ENCODE measurements around the gene HPN.
"Not testable (repeated sequence)": the region's sequence is repeated elsewhere in the genome, so short reads cannot be mapped to it uniquely, and the experiment has no call there.

HPN gene

DNA sequence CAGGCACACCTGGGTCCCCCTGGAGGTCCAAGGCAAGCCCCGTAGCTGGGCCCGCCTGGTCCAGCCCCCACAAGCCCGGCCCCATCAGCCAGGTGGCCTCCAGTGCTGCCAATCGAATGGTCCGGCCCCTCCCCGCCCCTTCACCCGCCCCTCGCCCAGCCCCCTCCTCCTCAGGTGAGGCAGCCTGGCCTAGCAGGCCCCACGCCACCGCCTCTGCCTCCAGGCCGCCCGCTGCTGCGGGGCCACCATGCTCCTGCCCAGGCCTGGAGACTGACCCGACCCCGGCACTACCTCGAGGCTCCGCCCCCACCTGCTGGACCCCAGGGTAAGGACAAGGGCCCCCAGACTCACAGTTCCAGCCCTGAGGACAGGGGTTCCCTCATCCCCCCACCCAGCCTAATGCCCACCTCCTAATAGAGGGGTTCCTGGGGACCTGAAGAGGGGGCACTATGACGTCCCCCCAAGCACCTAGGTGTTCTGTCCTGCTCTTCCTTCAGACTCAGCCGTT, at the start of gene HPN:
Gene HPN (plus strand): TSS at position 174 of the 508 bp plus-strand sequence. CDS start 786 bp downstream, outside the sequence.
- DNase-seq, result no peak

DNA sequence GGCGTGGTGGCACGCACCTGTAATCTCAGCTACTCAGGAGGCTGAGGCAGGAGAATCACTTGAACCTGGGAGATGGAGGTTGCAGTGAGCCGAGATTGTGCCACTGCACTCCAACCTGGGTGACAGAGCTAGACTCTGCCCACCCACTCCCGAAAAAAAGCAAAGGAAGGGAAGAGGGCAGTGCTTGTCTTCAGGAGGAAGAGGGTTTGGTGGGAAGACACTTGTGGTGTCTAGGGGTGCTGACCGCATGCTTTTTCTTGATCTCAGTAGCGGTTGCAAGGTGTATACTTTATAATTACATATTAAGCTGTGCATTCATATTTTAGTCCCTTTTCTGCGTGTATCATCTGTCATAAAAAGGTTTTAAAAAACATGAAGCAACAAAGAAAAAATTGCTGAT, 48.9 kb upstream of the HPN start:
- not testable (repeated sequence) for DNase-seq

DNA sequence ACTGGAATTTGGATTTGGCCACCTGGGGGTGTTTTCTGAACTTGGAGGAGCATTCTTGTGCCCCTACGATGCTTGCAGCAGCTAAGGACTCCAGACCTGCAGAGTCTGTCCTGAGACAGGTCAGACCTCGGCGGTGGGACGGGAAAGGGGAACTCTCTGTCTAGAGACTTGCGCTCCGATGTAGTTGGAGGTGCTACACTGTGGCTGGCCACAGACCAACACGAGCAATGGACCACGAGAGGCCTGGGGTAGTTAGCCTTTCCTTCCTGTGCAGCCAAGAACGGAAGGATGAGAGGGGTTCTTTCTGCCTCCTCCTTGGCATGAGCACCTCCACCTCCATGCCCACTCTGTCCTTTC, 47.3 kb upstream of the HPN start:
- DNase-seq, result no peak

DNA sequence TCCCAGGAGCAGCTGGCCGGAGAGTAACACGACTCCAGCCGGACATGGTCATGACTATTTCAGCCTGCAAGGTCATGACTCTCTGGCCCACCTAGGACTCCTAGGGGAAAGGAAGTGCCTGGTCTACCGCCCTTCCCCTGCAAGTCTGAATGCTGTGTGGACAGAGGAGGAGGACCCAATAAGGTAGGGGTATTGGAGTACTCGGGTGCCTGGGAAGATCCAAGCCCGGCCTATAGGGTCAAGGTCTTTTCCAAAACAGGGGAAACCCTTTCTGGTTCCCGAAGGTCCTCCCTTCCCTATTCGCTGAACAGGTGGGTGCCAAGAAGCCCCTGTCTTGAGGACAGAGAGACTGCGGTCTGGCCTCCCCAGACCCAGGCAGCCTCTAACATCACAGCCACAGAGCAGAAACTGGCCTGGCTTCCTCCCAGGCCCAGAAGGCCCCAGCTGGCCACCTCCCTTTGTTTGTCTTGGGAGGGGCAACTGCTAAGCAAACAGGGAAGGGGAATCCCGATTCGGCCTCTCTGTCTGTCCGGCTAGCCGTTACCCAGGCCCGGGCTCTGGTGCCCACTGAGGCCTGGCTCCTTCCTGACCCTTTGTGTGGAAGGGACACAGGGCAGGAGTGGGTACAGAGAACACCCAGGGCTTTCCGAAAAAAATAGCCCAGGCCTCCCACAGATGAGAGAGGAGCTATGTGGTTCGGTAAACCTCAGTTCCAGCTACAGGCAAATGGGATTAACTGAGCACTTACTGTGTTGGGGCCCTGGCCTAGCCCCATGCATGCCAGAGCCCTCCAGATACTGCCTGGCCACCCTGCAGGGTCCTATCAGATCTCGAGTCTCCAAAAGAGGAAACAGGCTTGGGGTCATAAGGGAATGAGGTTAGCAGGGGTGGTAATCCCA, 46.6 kb upstream of the HPN start:
- DNase-seq, result no peak

DNA sequence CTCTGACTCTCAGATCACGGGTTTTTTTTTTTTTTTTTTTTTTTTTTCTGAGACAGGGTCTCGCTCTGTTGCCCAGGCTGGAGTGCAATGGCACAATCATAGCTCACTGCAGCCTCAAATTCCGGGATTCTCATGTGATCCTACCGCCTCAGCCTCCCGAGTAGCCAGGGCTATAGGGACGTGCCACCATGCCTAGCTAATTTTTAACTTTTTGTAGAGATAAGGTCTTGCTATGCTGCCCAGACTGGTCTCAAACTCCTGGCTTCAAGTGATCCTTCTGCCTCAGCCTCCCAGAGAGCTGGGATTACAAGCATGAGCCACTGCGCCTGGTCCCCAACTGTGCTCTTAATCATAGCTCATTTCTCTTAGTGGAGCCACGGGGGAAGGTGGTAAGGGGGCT, 46.0 kb upstream of the HPN start:
- no peak for DNase-seq

DNA sequence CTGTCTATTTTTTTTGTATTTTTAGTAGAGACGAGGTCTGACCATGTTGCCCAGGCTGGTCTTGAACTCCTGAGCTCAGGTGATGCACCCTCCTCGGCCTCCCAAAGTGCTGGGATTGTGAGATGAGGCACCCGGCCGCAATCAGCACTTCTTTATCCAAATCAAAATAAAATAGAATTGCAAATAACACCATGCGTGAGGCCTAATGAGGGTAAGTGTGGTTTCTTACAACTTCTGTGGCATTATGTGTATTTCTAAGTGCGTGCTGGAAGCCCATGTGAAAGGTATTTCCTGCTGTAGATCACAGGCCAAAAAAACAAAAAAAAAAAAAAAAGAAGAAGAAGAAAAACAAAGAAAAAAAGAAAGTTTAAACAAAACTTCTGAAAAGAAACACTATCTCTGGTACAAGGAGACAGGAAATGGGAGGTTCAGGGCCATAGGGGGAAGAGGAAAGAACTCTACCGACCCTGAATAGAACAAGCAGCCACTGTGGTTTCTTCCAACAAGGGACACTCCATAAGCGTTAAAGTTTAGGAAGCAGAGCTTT, 44.4 kb upstream of the HPN start:
- DNase-seq, result peak; percentile 45

DNA sequence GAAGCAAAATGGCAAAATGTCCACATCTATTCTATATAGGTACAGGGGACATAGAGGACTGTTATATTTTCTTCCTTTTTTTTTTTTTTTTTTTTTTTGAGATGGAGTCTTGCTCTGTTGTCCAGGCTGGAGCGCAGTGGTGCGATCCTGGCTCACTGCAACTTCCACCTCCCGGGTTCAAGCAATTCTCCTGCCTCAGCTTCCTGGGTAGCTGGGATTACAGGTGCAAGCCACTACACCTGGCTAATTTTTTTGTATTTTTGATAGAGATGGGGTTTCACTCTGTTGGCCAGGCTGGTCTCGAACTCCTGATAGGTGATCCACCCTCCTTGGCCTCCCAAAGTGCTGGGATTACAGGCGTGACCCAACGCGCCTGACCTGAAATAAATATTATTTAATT, 43.3 kb upstream of the HPN start:
- not testable (repeated sequence) for DNase-seq

DNA sequence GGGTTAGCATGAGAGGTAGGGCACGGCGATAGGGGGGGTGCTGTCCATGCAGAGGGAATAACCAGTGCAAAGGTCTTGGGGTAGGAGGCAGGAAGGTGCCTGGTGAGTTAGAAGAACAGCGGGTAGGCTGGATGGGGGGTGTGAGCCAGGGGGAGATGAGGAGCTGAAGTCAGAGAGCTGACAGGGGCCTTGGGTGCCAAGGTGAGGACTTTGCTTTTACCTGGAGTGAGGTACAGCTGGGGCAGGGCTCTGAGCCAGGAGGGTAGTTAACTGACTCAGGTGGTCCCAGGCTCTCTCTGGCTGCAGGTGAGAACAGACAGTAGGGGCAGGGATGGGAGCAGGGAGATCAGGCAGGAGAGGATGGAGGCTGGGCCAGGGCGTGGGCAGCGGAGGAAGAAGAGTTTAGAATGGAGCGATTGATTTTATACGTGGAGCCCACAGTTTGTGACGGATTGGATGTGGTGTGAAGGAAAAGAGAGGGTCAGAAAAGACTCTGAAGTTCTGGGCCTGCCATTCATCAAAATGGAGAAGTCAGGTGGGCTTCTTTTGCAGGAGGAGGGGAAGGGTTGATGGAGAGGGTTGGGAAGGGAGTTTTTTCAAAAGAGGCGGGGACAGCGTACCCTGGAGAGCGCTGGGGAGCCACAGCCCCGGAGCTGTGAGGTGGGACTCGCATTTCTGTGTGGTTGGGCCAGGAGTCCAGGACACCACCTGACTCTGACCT, 42.6 kb upstream of the HPN start:
- no peak for DNase-seq

DNA sequence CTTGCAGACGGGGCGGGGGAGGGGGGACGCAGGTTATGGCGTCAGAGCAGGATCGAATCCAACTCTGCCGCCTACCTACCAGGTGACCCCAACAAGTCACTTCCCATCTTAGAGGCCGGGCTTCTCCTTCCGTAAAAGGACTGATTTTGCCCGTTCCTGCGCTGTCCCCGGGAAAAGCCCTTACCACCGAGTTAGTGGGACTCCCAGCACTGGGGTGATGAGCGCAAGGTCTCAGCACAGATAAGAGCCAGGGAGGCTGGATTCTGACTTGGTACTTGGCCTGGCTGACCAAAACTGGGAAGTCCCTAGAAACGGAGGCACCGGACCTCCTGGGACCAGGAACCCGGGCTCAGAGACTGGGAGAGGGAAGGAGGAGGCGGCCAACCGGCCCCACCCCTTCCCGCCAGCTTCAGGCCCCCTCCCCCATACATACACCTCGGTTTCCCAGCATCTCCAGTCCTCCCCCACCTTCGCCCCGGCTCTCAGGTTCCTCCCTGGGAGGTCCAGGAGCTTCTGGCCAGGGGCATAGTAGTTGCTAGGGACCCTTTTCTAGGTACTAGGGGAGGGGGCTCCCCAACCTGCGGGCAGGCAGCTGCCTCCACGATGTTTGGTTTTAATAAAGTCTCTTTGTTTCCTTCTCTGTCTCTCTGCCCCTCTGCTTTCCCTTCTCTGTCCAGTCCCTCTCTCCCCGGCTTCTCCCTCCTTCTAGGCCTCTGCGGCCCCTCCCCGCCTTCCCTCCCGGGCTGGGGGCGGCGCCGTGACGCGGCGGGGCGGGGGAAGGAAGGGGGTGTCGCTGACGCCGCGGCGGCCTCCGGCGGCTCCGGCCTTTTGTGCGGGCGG, 41.8 kb upstream of the HPN start, which contains the start of gene GRAMD1A:
Gene GRAMD1A (plus strand): TSS at position 826 of the 840 bp plus-strand sequence. CDS start 156 bp downstream, outside the sequence.
- peak; percentile 77 for DNase-seq

DNA sequence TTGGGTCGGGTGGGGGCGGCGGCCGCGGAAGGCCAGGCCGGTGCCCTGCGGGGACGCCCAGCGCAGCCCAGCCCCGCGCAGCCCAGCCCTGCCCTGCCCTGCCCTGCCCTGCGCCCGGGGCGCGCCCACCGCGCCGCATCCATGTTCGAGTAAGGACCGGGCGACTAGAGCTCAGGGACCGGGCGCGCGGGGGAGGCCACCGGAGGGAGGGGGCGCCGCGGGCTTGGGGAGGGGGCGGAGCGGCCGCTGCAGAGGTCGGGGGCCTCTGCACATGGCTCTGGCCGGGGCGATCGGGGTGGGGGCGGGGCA, 41.2 kb upstream of the HPN start:
- no peak for DNase-seq

DNA sequence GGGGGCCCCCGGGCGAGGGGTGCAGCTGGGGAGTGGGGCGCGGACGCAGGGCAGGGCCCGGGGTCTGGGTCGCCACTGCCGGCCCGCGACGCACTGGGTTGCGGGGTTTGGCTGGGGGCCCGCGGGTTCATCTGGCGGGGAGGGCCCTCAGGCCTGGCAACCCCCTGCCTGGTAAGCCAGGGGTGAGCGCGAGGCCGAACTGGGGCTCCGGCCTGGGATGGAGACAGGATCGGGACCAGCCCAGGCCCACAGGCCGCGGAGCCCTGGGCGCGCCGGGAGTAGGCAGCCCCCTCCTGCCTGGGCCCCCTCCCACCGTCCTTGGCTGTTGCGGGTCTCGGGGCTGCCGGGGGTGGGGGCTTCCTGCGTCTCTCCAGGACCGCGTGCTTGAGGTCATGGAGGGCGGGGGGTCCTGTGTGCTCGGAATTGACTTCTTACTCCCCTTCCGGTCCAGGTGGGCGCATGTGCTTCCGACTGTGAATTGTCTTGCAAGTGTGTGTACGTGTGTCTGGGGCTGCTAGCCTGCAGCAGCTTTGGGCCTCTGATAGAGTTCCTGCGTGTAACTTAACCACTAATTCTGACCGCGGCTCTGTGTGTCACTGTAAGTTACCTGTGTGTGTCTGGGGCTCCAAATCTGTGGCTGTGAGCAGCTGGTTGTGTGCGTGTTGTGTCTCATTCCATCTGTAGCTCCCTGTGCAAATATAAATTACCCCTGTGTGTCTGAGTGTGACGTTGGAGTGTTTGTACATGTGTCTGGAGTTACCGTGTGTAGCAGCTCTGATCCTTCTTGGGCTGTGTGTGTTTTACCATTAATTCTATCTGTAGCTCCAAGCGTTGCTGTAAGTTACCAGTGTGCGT, 40.6 kb upstream of the HPN start:
- peak; percentile 67 for DNase-seq

DNA sequence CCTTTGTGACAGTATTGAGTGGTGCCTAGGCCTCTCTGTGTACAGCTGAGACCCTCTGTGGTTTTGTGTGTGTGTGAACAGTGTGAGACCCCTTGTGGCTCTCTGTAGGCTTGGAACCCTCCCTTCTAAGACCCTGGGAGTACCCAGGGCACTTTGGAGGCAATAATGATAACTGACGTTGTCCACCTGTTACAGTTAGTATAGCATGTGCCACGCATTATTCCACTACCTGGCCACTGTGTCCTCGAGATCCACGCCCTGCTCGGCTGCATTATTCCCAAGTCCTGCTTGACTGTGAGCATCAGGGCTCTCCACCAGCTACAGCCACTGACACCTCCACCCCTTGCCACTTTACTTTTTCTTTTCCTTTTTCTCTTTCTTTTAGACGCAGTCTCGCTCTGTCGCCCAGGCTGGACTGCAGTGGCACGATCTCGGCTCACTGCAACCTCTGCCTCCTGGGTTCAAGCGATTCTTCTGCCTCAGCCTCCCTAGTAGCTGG, 39.4 kb upstream of the HPN start:
- DNase-seq, result no peak

DNA sequence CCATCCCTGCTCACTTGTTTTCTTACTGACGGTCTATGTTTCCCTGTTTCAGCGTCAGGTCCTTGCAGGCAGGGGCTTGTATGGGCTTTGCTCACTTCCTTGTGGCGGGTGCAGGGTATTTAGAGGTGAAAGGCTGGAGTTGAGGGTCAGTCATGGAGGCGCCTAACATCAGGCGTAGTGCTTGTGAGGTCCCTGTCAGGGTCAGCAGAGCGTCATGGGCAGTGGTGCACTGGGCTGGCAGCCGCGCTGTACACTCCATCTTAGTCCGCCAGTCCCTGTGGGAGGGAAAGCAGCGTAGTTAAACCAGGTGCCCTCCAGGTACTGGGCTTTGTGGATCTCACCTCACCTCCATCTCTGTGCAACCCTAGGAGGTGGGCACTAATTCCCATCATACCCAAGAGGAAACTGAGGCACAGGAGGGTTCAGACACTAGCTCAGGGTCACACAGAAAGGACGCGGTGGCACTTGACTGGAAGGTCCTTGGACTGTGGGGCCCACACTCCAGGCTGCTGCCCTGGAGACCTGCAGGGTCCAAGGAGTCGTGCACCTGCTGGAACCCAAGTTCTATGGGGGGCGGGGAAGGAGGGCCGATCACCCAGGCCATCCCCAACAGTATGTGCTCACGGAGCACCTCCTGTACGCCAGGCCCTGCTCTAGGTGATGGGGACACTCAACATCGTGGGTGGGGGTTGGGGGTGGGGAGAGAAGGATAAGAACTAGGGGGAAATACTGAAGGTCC, 36.8 kb upstream of the HPN start:
- DNase-seq, result no peak

DNA sequence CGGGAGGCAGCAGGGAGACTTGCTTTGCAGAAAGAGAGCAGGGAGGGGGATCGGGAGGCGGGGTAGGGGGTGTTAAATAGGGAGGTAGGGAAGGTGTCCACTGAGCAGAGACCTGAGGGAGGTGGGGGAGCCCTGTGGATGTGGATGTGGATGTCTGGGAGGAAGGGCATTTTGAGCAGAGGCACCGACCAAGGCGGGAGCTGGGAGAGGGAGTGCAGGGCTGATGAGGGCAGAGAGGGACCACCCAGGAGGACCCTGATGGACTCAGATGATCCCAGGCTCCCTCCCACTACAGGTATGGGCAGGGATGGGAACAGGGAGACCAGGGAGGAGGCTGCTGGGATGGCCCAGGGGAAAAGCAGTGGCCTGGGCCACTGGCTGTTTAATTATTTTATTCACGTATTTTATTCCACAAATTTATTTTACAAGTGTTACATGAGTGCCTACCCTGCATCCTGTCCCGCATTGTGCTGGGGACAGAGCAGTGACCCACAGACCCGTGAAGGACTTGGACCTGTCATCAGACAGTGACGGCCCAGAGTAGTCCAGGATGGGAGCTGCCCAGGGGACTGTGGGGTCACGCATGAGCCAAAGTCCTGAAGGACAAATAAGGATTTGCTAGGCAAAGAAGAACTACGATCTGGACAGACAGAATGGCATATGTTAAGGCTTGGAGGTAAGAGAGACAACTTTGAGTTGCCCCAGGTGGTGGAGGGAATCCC, 36.1 kb upstream of the HPN start:
- no peak for DNase-seq

DNA sequence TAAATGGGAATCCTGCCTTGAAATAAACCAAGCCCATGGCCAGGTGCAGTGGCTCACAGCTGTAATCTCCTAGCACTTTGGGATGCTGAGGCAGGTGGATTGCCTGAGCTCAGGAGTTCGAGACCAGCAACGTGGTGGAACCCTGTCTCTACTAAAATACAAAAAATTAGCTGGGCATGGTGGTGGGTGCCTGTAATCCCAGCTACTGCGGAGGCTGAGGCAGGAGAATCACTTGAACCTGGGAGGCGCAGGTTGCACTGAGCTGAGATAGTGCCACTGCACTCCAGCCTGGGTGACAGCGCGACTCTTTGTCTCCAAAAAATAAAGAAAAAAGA, 35.5 kb upstream of the HPN start:
- not testable (repeated sequence) for DNase-seq

DNA sequence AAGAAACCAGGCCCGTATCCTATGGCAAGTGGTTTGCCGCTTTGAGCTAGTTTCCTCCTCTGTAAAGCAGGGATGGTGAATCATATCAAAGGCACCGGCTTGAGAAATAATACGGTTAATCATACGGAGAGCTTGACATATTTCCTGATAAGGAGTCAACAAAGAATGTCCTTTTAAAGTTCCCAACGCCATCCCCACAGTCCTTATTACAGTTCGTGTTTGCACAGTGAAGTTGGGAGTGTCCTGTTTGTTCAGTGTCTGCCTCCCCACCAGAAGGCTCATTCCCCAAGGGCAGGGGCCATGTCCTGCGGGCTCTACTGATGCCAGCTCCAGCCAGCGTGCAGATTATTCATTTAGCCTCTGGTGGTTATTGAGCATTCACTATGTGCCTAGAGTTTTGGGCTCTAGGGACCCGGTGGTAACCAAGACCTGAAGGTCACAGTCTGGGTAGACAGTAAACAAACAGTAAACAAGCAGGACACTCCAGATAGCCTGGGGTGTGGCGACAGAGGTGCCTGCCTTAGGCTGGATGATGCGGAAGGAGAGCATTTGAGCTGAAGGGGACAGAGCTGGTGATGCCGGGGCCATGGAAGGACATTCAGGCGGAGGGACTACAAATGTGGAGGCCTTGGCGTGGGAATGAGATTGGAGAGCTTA, 35.1 kb upstream of the HPN start:
- DNase-seq, result no peak

DNA sequence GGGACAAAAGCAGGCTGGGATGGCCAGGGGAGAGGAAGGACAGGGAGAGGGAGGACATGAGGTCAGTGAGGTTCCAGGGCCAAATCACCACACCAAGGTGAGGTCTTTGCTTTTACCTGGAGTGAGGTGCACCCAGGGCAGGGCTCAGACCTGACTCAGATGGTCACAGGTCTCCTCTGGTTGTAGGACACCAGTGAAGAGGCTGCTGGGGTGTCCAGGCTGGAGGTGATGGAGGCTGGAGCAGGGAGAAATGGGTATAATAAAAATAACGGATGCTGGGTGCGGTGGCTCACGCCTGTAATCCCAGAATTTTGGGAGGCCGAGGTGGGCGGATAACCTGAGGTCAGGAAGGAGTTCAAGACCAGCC, 34.5 kb upstream of the HPN start:
- DNase-seq, result no peak

DNA sequence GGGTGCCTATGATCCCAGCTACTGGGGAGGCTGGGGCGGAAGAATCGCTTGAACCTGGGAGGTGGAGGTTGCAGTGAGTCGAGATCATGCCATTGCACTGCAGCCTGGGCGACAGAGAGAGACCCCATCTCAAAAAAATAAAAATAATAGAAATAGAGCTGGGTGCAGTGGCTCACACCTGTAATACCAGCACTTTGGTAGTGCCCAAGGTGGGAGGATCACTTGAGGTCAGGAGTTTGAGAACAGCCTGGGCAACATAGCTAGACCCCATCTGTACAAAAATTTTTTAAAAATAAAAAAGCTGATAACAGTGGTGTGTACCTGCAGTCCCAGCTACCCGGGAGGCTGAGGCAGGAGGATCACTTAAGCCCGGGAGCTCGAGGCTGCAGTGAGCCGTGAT, 34.1 kb upstream of the HPN start:
- DNase-seq, result not testable (repeated sequence)

DNA sequence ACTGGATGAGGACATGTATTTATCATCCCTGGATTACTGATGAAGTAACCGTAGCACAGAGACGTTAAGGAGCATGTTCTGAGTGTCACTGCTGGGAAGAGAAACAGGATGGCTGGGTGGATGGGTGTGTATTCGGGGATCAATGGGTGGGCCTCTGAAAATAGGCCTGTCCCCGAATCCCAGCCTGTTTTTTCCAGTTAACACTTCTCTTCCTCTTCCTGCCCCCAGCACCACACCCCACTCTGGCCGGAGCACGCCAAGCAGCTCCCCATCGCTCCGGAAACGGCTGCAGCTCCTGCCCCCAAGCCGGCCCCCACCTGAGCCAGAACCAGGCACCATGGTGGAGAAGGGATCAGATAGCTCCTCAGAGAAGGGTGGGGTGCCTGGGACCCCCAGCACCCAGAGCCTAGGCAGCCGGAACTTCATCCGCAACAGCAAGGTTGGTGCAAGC, 32.6 kb upstream of the HPN start:
- no peak for DNase-seq

Data from CD4-positive, alpha-beta T cell treated with Interleukin-12 subunit alpha and Interleukin-12 subunit beta, for 1 hour (primary cell).